Left lung (tissue), 10 donors: Measurements from ENCODE around the gene SPPL2B. TPM values are rescaled to one million over a fixed set of nuclear protein-coding genes. Genes with fewer than 3 reads are reported as not detected.
A peak's percentile ranks its signal among the peaks of the same experiment; 100 is the strongest.

Source experiments
- ATAC-seq: fragments of 200-7000 bp; cut with Tn5 transposase; one replicate; pipeline ENCODE4 v1.9.1; 2020; ENCODE audit warnings: moderate library complexity
- DNase-seq, 4 donors: peaks; one replicate each; pipeline ENCODE4 v3.0.0-alpha.2; 2013 to 2020
- H3K27ac ChIP-seq, 2 donors: fragments of 200-600 bp; sonication (generic) in 1 of 2; one replicate each; pipeline versions ENCODE4 v1.5.0 to v1.8.0; 2020 to 2021
- H3K27me3 ChIP-seq, 2 donors: fragments of 200-600 bp; sonication (generic) in 1 of 2; one replicate each; pipeline versions ENCODE4 v1.5.0 to v1.8.0; 2020 to 2021
- H3K36me3 ChIP-seq, 2 donors: fragments of 200-600 bp; sonication (generic) in 1 of 2; one replicate each; pipeline versions ENCODE4 v1.5.0 to v1.8.0; 2020 to 2021
- H3K4me1 ChIP-seq, 2 donors: fragments of 200-600 bp; one replicate each; pipeline ENCODE4 v1.8.0; 2021
- H3K4me3 ChIP-seq, 2 donors: fragments of 200-600 bp; sonication (generic) in 1 of 2; one replicate each; pipeline versions ENCODE4 v1.5.0 to v1.8.0; 2020 to 2021; ENCODE audit warnings: mild to moderate bottlenecking in 1 of 2
- H3K9me3 ChIP-seq, 2 donors: fragments of 200-600 bp; sonication (generic) in 1 of 2; one replicate each; pipeline versions ENCODE4 v1.5.0 to v1.8.0; 2020 to 2021
- intact Hi-C, 2 donors: fragments of 100-400 bp; cut with DNase I; formaldehyde crosslinking; loops; one replicate each; pipeline versions ENCODE4 v1.11.2 to v1.14.2; 2022
- polyA plus RNA-seq, 6 donors: library from polyadenylated mRNA; unstranded; fragments of 120-200 nt; gene quantifications; one replicate each; pipeline ENCODE4 v1.2.1, GENCODE V29; 2013; ENCODE audit not compliant: insufficient read length in 6 of 6
- total RNA-seq, 2 donors: library from RNA; stranded (reverse); fragmentation: NEBNext Ultra II Directional; extraction: Animal tissue kit (Norgen Biotek cat#: 25700); gene quantifications; one replicate each; pipeline ENCODE4 v1.2.1, GENCODE V29; 2021
- TF ChIP-seq, protein P1 (sequence below), 2 donors: fragments of 200-600 bp; sonication (generic) in 1 of 2; IDR thresholded peaks; one replicate each; pipeline versions ENCODE4 v1.5.0 to v1.8.0; 2021; ENCODE audit warnings: antibody characterized with exemption in 2 of 2
- donor health status: DM: no; HTN: yes; CAD: no.
- donor health status: DM: no; HTN: no; CAD: no.

The SPPL2B gene
- total and polyA plus RNA-seq, 8 donors: 47.5 to 106 (median 69.7) TPM

GRCh38 chr19:2341982-2342381 lies 13.5 kb downstream of the SPPL2B start:
- Histone ChIP-seq H3K27ac (no peak overlapping the region), H3K36me3 (peaks cover 0 to 70% of the 10 kb centered on the region in 2 donors), H3K4me3 (no peak overlapping the region), H3K27me3 (no peaks in the 10 kb centered on the region), H3K4me1 (no peaks in the 10 kb centered on the region), H3K9me3 (no peaks in the 10 kb centered on the region)
- TF ChIP-seq, protein P1, sequence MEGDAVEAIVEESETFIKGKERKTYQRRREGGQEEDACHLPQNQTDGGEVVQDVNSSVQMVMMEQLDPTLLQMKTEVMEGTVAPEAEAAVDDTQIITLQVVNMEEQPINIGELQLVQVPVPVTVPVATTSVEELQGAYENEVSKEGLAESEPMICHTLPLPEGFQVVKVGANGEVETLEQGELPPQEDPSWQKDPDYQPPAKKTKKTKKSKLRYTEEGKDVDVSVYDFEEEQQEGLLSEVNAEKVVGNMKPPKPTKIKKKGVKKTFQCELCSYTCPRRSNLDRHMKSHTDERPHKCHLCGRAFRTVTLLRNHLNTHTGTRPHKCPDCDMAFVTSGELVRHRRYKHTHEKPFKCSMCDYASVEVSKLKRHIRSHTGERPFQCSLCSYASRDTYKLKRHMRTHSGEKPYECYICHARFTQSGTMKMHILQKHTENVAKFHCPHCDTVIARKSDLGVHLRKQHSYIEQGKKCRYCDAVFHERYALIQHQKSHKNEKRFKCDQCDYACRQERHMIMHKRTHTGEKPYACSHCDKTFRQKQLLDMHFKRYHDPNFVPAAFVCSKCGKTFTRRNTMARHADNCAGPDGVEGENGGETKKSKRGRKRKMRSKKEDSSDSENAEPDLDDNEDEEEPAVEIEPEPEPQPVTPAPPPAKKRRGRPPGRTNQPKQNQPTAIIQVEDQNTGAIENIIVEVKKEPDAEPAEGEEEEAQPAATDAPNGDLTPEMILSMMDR (IDR thresholded peaks at IDR 0.05): no peak
- ATAC-seq (no peak), DNase-seq (peak in 2 of 4 donors; percentile 66 to 72)
- intact Hi-C loops: no loop called here

DNA sequence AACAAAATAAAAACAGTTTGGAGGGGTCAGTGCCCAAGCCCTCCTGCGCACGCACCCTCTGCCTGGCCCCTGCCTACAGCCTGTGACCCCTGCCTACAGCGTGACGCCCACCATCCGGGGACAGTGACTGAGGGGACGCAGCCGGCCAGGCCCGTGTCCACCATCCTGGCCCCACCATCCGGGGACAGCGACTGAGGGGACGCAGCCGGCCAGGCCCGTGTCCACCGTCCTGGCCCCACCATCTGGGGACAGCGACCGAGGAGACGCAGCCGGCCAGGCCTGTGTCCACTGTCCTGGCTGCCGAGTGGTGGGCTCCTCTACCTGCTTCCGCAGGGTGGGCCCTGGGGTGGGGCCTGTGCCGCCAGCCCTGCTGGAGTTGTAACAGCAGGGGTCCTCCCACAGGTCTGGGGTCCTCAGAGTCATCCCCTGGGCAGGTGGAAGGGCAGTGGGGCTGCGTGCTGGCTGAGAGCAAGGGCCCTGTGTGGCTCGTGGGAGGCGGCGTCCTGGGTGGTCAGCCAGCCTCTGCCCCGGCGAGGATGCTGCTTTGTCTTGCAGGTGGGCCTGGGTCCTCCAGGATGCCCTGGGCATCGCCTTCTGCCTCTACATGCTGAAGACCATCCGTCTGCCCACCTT lies 14.3 kb downstream of the SPPL2B start:
- intact Hi-C loops: no loop called here
- peaks cover 0 to 62% of the 10 kb centered on the region in 2 donors for H3K36me3 ChIP-seq
- DNase-seq: peak in 1 of 4 donors; percentile 55

DNA sequence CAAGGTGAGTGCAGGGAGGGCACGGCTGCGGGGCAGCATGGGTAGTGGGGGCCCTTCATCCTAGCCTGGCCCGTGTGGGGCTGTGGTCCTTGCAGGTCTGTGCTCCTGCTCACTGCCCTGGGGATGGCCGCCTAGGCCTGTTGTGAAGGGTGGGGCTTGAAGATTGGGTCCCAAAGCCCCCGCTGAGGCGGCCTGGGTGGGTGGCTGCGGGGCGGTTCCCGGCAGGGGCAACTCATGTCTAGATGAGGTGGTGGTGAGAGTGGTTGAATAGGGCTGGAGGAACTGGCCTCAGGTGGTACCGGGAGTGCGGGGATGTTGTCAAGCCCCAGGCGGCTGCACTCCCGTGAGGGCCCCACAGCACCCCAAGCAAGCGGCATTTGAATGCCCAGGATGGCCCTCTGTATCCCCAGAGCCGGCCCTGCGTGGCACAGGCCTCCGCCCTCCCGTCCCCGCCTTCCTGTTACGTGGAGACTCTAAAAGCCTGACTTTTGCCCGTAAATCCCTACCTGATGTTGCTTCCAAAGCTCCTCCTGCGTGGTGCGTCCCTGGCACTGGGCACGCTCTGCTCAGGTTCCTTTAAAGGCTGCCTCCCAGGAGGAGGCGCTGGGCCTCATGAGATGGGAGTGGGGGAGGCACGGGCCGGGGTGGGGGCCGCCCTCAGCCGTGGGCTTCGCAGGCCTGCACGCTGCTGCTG lies 15.0 kb downstream of the SPPL2B start:
- peaks cover 0 to 61% of the 10 kb centered on the region in 2 donors for H3K36me3 ChIP-seq
- intact Hi-C loops: no loop called here
- H3K9me3 ChIP-seq: no peaks in the 10 kb centered on the region
- no peak for ATAC-seq
- no peak overlapping the region for H3K27ac ChIP-seq
- no peaks in the 10 kb centered on the region for H3K27me3 ChIP-seq
- no peak overlapping the region for H3K4me3 ChIP-seq
- TF ChIP-seq, protein P1 (IDR thresholded peaks at IDR 0.05): no peak
- DNase-seq: peak in 1 of 4 donors; percentile 62
- no peaks in the 10 kb centered on the region for H3K4me1 ChIP-seq

More for the DNA sequence above, 14.3 kb downstream of the SPPL2B start:
- Histone ChIP-seq H3K27ac (no peak overlapping the region), H3K4me1 (no peaks in the 10 kb centered on the region), H3K27me3 (no peaks in the 10 kb centered on the region), H3K4me3 (no peak overlapping the region), H3K9me3 (no peaks in the 10 kb centered on the region)
- no peak for ATAC-seq
- TF ChIP-seq, protein P1 (IDR thresholded peaks at IDR 0.05): no peak

GRCh38 chr19:2344381-2344870 lies 15.9 kb downstream of the SPPL2B start:
- H3K4me1 ChIP-seq: no peaks in the 10 kb centered on the region
- no peaks in the 10 kb centered on the region for H3K9me3 ChIP-seq
- TF ChIP-seq, protein P1 (IDR thresholded peaks at IDR 0.05): no peak
- H3K36me3 ChIP-seq: peaks cover 0 to 51% of the 10 kb centered on the region in 2 donors
- DNase-seq: peak in 1 of 4 donors; percentile 67
- no peak overlapping the region for H3K4me3 ChIP-seq
- H3K27ac ChIP-seq: no peak overlapping the region
- no peak for ATAC-seq
- no peaks in the 10 kb centered on the region for H3K27me3 ChIP-seq
- intact Hi-C loops: no loop called here

- no peak overlapping the region for H3K27ac ChIP-seq
- no peaks in the 10 kb centered on the region for H3K27me3 ChIP-seq
- DNase-seq (peak in 1 of 4 donors; percentile 57), ATAC-seq (no peak)
- TF ChIP-seq, protein P1 (IDR thresholded peaks at IDR 0.05): no peak
- no peak overlapping the region for H3K4me3 ChIP-seq
- no peaks in the 10 kb centered on the region for H3K9me3 ChIP-seq
- peaks cover 0 to 45% of the 10 kb centered on the region in 2 donors for H3K36me3 ChIP-seq
- no peaks in the 10 kb centered on the region for H3K4me1 ChIP-seq
- intact Hi-C loops: no loop called here
These were observed 16.6 kb downstream of the SPPL2B start for GRCh38 chr19:2345076-2345475.
